ENCODE measurements around the gene COPS2. TPM values are rescaled to one million over a fixed set of nuclear protein-coding genes. Genes with fewer than 3 reads are reported as not detected.

COPS2 gene
- total RNA-seq, 1 experiment from 2014 or later: 112 TPM

GRCh38 chr15:49155834-49156627 is 632 bp upstream of the COPS2 start:
- POLR2A ChIA-PET (ENCODE audit: low non-redundant PET): no interaction called here
- CTCF ChIA-PET: interaction anchor here (0.6 to 1.2 kb wide), 3 partner anchors 9 to 1062 kb away, joined by 3 to 6 read pairs (median 4); no protein-coding TSS in a partner anchor
- intact Hi-C loops (cut with micrococcal nuclease; ENCODE audit: unreplicated experiment): no loop called here
- H3K4me3 ChIP-seq (ENCODE audit: low read depth, low read length, poor library complexity, severe bottlenecking): peak overlapping the region; percentile 100
- BruUV-seq (replicated peaks): TSS peak; percentile 55
- H3K4me1 ChIP-seq (ENCODE audit: insufficient read depth, low read length, poor library complexity, severe bottlenecking): peaks cover 13% of the 10 kb centered on the region
- no peaks in the 10 kb centered on the region for H3K36me3 ChIP-seq (ENCODE audit: insufficient read depth, low read length, poor library complexity, severe bottlenecking)
- H3K27ac ChIP-seq (ENCODE audit: low read depth, low read length, poor library complexity, severe bottlenecking): peak overlapping the region; percentile 93
- H3K27me3 ChIP-seq (replicated peaks; ENCODE audit: insufficient read depth, low read depth, low read length, poor library complexity): no peaks in the 10 kb centered on the region
- no peaks in the 10 kb centered on the region for H3K9me3 ChIP-seq (ENCODE audit: low read depth, low read length, poor library complexity, severe bottlenecking)
- no peak for DNase-seq (ENCODE audit: low spot score)
- TF ChIP-seq EZH2 (IDR thresholded peaks at IDR 0.05; ENCODE audit: borderline replicate concordance, low read depth, low read length, poor library complexity, severe bottlenecking) (no peak), CTCF (conservative IDR thresholded peaks at IDR 0.05; ENCODE audit: low read depth, low read length) (no peak)

- Histone ChIP-seq H3K27me3 (replicated peaks; ENCODE audit: insufficient read depth, low read depth, low read length, poor library complexity) (no peaks in the 10 kb centered on the region), H3K4me1 (ENCODE audit: insufficient read depth, low read length, poor library complexity, severe bottlenecking) (peaks cover 13% of the 10 kb centered on the region), H3K36me3 (ENCODE audit: insufficient read depth, low read length, poor library complexity, severe bottlenecking) (no peaks in the 10 kb centered on the region), H3K27ac (ENCODE audit: low read depth, low read length, poor library complexity, severe bottlenecking) (peak overlapping the region; percentile 93), H3K4me3 (ENCODE audit: low read depth, low read length, poor library complexity, severe bottlenecking) (peak overlapping the region; percentile 100), H3K9me3 (ENCODE audit: low read depth, low read length, poor library complexity, severe bottlenecking) (no peaks in the 10 kb centered on the region)
- TF ChIP-seq EZH2 (IDR thresholded peaks at IDR 0.05; ENCODE audit: borderline replicate concordance, low read depth, low read length, poor library complexity, severe bottlenecking): no peak
- TF ChIP-seq CTCF (conservative IDR thresholded peaks at IDR 0.05; ENCODE audit: low read depth, low read length): no peak
- ChIA-PET CTCF (interaction anchor here (1.2 kb wide), 1 partner anchor 292 kb away, joined by 4 read pairs; no protein-coding TSS in a partner anchor), POLR2A (ENCODE audit: low non-redundant PET) (interaction anchor here (0.6 kb wide), 1 partner anchor 96 kb away, joined by 4 read pairs; no protein-coding TSS in a partner anchor)
- intact Hi-C loops (cut with micrococcal nuclease; ENCODE audit: unreplicated experiment): no loop called here
- no TSS peak for BruUV-seq (replicated peaks)
- DNase-seq (ENCODE audit: low spot score): no peak
Measured at GRCh38 chr15:49154799-49155109, 645 bp downstream of the COPS2 start.

- no peak for TF ChIP-seq CTCF (conservative IDR thresholded peaks at IDR 0.05; ENCODE audit: low read depth, low read length)
- TF ChIP-seq EZH2 (IDR thresholded peaks at IDR 0.05; ENCODE audit: borderline replicate concordance, low read depth, low read length, poor library complexity, severe bottlenecking): no peak
- Histone ChIP-seq H3K4me1 (ENCODE audit: insufficient read depth, low read length, poor library complexity, severe bottlenecking) (peaks cover 14% of the 10 kb centered on the region), H3K27me3 (replicated peaks; ENCODE audit: insufficient read depth, low read depth, low read length, poor library complexity) (no peaks in the 10 kb centered on the region), H3K36me3 (ENCODE audit: insufficient read depth, low read length, poor library complexity, severe bottlenecking) (no peaks in the 10 kb centered on the region), H3K27ac (ENCODE audit: low read depth, low read length, poor library complexity, severe bottlenecking) (peak overlapping the region; percentile 93), H3K4me3 (ENCODE audit: low read depth, low read length, poor library complexity, severe bottlenecking) (peak overlapping the region; percentile 100), H3K9me3 (ENCODE audit: low read depth, low read length, poor library complexity, severe bottlenecking) (no peaks in the 10 kb centered on the region)
- intact Hi-C loops (cut with micrococcal nuclease; ENCODE audit: unreplicated experiment): no loop called here
- DNase-seq (ENCODE audit: low spot score): no peak
- ChIA-PET CTCF (no interaction called here), POLR2A (ENCODE audit: low non-redundant PET) (interaction anchor here (0.6 kb wide), 1 partner anchor 95 kb away, joined by 4 read pairs; no protein-coding TSS in a partner anchor)
- BruUV-seq (replicated peaks): no TSS peak
Measured at GRCh38 chr15:49154359-49154758, 1.0 kb downstream of the COPS2 start.
